ENCODE results near the gene TNS4.

Gene TNS4

DNA sequence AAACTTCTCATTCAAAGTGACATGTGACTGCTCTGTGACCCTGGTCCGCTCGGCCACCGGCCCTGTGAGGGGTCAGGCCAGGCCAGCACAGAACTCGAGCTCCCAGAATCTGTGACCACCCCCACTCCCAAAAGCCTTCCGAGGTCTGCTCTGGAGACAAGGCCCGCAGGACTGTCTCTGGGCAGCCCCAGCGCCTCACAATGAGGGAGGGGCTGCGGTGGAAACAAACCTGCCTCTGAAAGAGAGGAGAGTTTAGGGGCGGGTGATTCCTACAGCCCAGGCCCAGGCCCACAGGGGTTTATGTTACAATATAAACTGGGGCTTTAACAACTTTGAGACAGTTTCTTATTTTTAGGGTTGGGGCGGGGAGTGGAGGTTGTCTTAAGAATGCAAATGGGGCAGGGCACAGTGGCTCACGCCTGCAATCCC is 38.3 kb downstream of the TNS4 start:
- DNase-seq (ENCODE audit: insufficient read length, low spot score) (no peak), FAIRE-seq (no peak)
- TF ChIP-seq SPI1 (IDR thresholded peaks at IDR 0.05; ENCODE audit: low read depth, low read length) (no peak), POU2F2 (IDR thresholded peaks at IDR 0.05; ENCODE audit: low read depth, low read length) (no peak), PAX5 (IDR thresholded peaks at IDR 0.05; ENCODE audit: insufficient read depth, low read length, severe bottlenecking) (no peak), POLR2A (IDR thresholded peaks at IDR 0.05; ENCODE audit: low read depth, low read length) (no peak), POLR2AphosphoS5 (IDR thresholded peaks at IDR 0.05; ENCODE audit: low read depth, low read length) (no peak), TAF1 (IDR thresholded peaks at IDR 0.05; ENCODE audit: low read depth, low read length) (no peak)

- no peak for DNase-seq (ENCODE audit: insufficient read length, low spot score)
- no peak for FAIRE-seq
- TF ChIP-seq SPI1 (IDR thresholded peaks at IDR 0.05; ENCODE audit: low read depth, low read length) = no peak
- no peak for TF ChIP-seq TAF1 (IDR thresholded peaks at IDR 0.05; ENCODE audit: low read depth, low read length)
- no peak for TF ChIP-seq POU2F2 (IDR thresholded peaks at IDR 0.05; ENCODE audit: low read depth, low read length)
- TF ChIP-seq POLR2AphosphoS5 (IDR thresholded peaks at IDR 0.05; ENCODE audit: low read depth, low read length) = no peak
- no peak for TF ChIP-seq PAX5 (IDR thresholded peaks at IDR 0.05; ENCODE audit: insufficient read depth, low read length, severe bottlenecking)
- no peak for TF ChIP-seq POLR2A (IDR thresholded peaks at IDR 0.05; ENCODE audit: low read depth, low read length)
Observed at GRCh38 chr17:40462343-40463121, 38.9 kb downstream of the TNS4 start.

GRCh38 chr17:40461732-40462342 is 39.6 kb downstream of the TNS4 start:
- no peak for TF ChIP-seq TAF1 (IDR thresholded peaks at IDR 0.05; ENCODE audit: low read depth, low read length)
- TF ChIP-seq PAX5 (IDR thresholded peaks at IDR 0.05; ENCODE audit: insufficient read depth, low read length, severe bottlenecking) = no peak
- TF ChIP-seq SPI1 (IDR thresholded peaks at IDR 0.05; ENCODE audit: low read depth, low read length) = no peak
- TF ChIP-seq POLR2A (IDR thresholded peaks at IDR 0.05; ENCODE audit: low read depth, low read length) = no peak
- no peak for TF ChIP-seq POLR2AphosphoS5 (IDR thresholded peaks at IDR 0.05; ENCODE audit: low read depth, low read length)
- TF ChIP-seq POU2F2 (IDR thresholded peaks at IDR 0.05; ENCODE audit: low read depth, low read length) = no peak
- FAIRE-seq = no peak
- DNase-seq (ENCODE audit: insufficient read length, low spot score) = no peak

DNA sequence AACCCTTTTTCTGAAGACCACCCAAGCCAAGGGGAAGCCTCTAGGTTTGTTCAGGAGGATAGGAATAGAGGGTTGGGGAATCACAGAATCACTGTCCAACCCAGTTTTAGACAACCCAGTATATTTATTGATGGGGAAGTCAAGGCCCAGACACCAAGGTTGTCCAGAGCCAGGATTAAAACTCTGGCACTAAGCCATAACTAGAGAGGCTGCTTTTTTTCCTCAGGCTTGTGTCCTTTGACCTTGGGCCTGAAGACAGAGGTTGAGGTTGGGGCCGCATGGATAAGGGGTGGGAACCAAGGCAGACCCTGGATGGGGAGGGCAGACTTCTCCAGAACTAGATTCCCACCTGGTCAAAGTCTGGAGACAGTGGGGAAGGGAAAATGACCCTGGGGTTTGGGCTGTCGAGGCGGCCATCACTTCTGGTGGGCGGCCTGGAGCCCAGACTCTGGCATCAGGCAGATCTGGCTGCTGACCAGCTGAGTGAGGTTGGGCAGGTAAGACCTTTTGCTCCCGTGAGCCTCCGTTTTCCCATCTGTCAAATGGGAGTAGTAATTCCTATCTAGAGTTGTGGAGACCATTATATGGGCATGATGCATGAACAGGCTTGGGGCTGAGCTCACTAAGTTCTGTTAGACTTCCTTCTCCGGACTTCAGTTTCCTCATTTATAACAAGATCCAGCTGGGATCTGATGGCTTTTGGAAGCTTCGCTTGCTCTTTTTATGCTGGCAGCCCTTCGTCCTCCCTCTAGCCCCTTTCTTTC is 40.3 kb downstream of the TNS4 start:
- DNase-seq (ENCODE audit: insufficient read length, low spot score) (no peak), FAIRE-seq (no peak)
- no peak for TF ChIP-seq POU2F2 (IDR thresholded peaks at IDR 0.05; ENCODE audit: low read depth, low read length)
- no peak for TF ChIP-seq SPI1 (IDR thresholded peaks at IDR 0.05; ENCODE audit: low read depth, low read length)
- no peak for TF ChIP-seq POLR2AphosphoS5 (IDR thresholded peaks at IDR 0.05; ENCODE audit: low read depth, low read length)
- TF ChIP-seq TAF1 (IDR thresholded peaks at IDR 0.05; ENCODE audit: low read depth, low read length) = no peak
- no peak for TF ChIP-seq PAX5 (IDR thresholded peaks at IDR 0.05; ENCODE audit: insufficient read depth, low read length, severe bottlenecking)
- TF ChIP-seq POLR2A (IDR thresholded peaks at IDR 0.05; ENCODE audit: low read depth, low read length) = no peak

DNA sequence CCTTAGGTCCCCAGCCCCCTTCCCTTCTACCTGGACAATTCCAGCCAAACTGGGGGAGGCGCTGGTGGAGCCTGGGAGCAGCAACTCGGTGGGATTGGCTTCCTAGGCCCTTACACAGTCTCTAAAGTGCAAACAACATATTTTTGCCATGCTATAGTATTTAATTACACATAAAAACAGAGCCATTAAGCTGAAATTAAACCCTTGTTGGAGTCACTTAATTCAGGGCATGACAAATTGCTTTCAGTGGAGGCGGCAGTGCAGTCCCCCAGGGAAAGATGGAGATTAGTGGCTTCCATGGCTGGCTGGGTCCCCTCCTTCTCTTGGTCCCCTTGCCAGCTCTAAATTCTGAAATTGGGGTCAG is 40.8 kb downstream of the TNS4 start:
- DNase-seq (ENCODE audit: insufficient read length, low spot score) (no peak), FAIRE-seq (no peak)
- TF ChIP-seq SPI1 (IDR thresholded peaks at IDR 0.05; ENCODE audit: low read depth, low read length) (no peak), POLR2AphosphoS5 (IDR thresholded peaks at IDR 0.05; ENCODE audit: low read depth, low read length) (no peak), PAX5 (IDR thresholded peaks at IDR 0.05; ENCODE audit: insufficient read depth, low read length, severe bottlenecking) (no peak), POU2F2 (IDR thresholded peaks at IDR 0.05; ENCODE audit: low read depth, low read length) (no peak), POLR2A (IDR thresholded peaks at IDR 0.05; ENCODE audit: low read depth, low read length) (no peak), TAF1 (IDR thresholded peaks at IDR 0.05; ENCODE audit: low read depth, low read length) (no peak)

- FAIRE-seq (no peak), DNase-seq (ENCODE audit: insufficient read length, low spot score) (no peak)
- TF ChIP-seq TAF1 (IDR thresholded peaks at IDR 0.05; ENCODE audit: low read depth, low read length) = no peak
- TF ChIP-seq POLR2A (IDR thresholded peaks at IDR 0.05; ENCODE audit: low read depth, low read length) = no peak
- TF ChIP-seq POLR2AphosphoS5 (IDR thresholded peaks at IDR 0.05; ENCODE audit: low read depth, low read length) = no peak
- no peak for TF ChIP-seq POU2F2 (IDR thresholded peaks at IDR 0.05; ENCODE audit: low read depth, low read length)
- TF ChIP-seq PAX5 (IDR thresholded peaks at IDR 0.05; ENCODE audit: insufficient read depth, low read length, severe bottlenecking) = no peak
- TF ChIP-seq SPI1 (IDR thresholded peaks at IDR 0.05; ENCODE audit: low read depth, low read length) = no peak
Observed at GRCh38 chr17:40459636-40460603, 41.5 kb downstream of the TNS4 start.

DNA sequence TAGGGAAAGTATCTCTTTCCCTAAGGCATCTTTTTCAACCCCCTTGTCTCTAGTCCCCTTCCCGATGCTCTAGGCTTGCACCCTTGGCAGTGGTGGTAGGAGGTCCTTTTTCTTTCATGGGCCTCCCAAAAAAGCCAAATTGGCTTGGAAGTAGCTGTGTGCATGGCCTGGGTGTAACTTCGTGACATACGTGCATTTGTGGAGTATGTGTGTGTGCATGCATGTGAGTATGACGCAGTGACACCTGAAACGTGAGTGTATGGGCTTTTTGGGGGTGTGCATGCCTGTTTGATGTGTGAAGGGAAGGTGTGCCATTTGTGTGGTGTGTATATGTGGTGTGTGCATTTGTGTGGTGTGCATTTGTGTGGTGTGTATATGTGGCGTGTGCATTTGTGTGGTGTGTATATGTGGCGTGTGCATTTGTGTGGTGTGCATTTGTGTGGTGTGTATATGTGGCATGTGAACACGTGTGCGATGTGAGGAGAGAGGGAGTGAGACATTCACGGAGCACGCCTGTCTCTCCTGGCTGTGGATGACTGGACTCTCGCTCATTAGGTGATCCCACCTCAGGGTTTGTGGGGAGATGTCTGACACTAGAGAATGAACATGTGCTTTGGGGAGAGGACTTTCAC is 42.5 kb downstream of the TNS4 start:
- DNase-seq (ENCODE audit: insufficient read length, low spot score) = no peak
- TF ChIP-seq POLR2AphosphoS5 (IDR thresholded peaks at IDR 0.05; ENCODE audit: low read depth, low read length) = no peak
- TF ChIP-seq PAX5 (IDR thresholded peaks at IDR 0.05; ENCODE audit: insufficient read depth, low read length, severe bottlenecking) = no peak
- TF ChIP-seq TAF1 (IDR thresholded peaks at IDR 0.05; ENCODE audit: low read depth, low read length) = no peak
- TF ChIP-seq POLR2A (IDR thresholded peaks at IDR 0.05; ENCODE audit: low read depth, low read length) = no peak
- TF ChIP-seq SPI1 (IDR thresholded peaks at IDR 0.05; ENCODE audit: low read depth, low read length) = no peak
- TF ChIP-seq POU2F2 (IDR thresholded peaks at IDR 0.05; ENCODE audit: low read depth, low read length) = no peak
- FAIRE-seq = peak; percentile 77

Measured in GM12891 (cell line).